CD14-positive monocyte (primary cell): Measurements from ENCODE around the gene RNF217. TPM values are rescaled to one million over a fixed set of nuclear protein-coding genes. Genes with fewer than 3 reads are reported as not detected.

Experiments
- DNase-seq, 3 donors: peaks; one replicate each; pipeline ENCODE4 v3.0.0-alpha.2; 2011 to 2022
- H2AFZ ChIP-seq: 2 replicates; pipeline ENCODE4 v1.6.0; 2012; ENCODE audit warnings: mild to moderate bottlenecking, low read depth, low read length, inconsistent platforms; ENCODE audit not compliant: insufficient read depth, poor library complexity, severe bottlenecking
- H3K27ac ChIP-seq, 2 donors: 1 replicate in 1 of 2; 2 replicates in 1 of 2; pipeline ENCODE4 v1.5.1; 2012 to 2013; ENCODE audit warnings: low read length in 2 of 2, control low read depth in 1 of 2, inconsistent platforms in 1 of 2, low read depth in 1 of 2, mild to moderate bottlenecking in 1 of 2
- H3K27me3 ChIP-seq, 2 donors: one replicate each; pipeline versions ENCODE4 v1.6.0 to v1.6.1; 2011 to 2013; ENCODE audit warnings: low read length in 2 of 2; ENCODE audit not compliant: control insufficient read depth in 2 of 2, insufficient read depth in 2 of 2
- H3K36me3 ChIP-seq, 2 donors: replicated peaks in 1 of 2; 1 replicate in 1 of 2; 2 replicates in 1 of 2; pipeline versions ENCODE4 v1.5.1 to v1.6.1; 2012 to 2013; ENCODE audit warnings: low read length in 2 of 2, control low read depth in 1 of 2, inconsistent platforms in 1 of 2, mild to moderate bottlenecking in 1 of 2; ENCODE audit not compliant: insufficient read depth in 2 of 2, control insufficient read depth in 1 of 2
- H3K4me1 ChIP-seq, 2 donors: 1 replicate in 1 of 2; 2 replicates in 1 of 2; pipeline versions ENCODE4 v1.5.1 to v1.6.1; 2012 to 2013; ENCODE audit warnings: low read length in 2 of 2, control low read depth in 1 of 2, inconsistent platforms in 1 of 2, mild to moderate bottlenecking in 1 of 2, moderate library complexity in 1 of 2; ENCODE audit not compliant: insufficient read depth in 2 of 2, control insufficient read depth in 1 of 2
- H3K4me2 ChIP-seq: replicated peaks from 2 replicates; pipeline ENCODE3; 2012; ENCODE audit warnings: low read length, moderate library complexity, mild to moderate bottlenecking; ENCODE audit not compliant: poor library complexity, severe bottlenecking; ENCODE audit errors: extremely low read depth
- H3K4me3 ChIP-seq, 3 experiments: fragments of 200-600 bp in 1 of 3; sonication (generic) in 1 of 3; replicated peaks in 1 of 3; 1 replicate in 2 of 3; 2 replicates in 1 of 3; pipeline ENCODE4 v1.5.1; 2011 to 2013; ENCODE audit warnings: low read length in 3 of 3, mild to moderate bottlenecking in 3 of 3, control low read depth in 2 of 3, low read depth in 2 of 3, inconsistent platforms in 1 of 3, moderate library complexity in 1 of 3
- H3K79me2 ChIP-seq: 2 replicates; pipeline ENCODE4 v1.6.0; 2012; ENCODE audit warnings: mild to moderate bottlenecking, control low read depth, inconsistent platforms, low read length, moderate library complexity; ENCODE audit not compliant: insufficient read depth
- H3K9ac ChIP-seq: 2 replicates; pipeline ENCODE4 v1.6.0; 2017; ENCODE audit warnings: low read length, mild to moderate bottlenecking; ENCODE audit not compliant: insufficient read depth, poor library complexity, severe bottlenecking
- H3K9me3 ChIP-seq, 2 donors: replicated peaks in 1 of 2; 1 replicate in 1 of 2; 2 replicates in 1 of 2; pipeline versions ENCODE4 v1.5.1 to v1.6.1; 2012 to 2013; ENCODE audit warnings: low read length in 2 of 2, control low read depth in 1 of 2; ENCODE audit not compliant: control insufficient read depth in 1 of 2, insufficient read depth in 1 of 2
- H4K20me1 ChIP-seq: 2 replicates; pipeline ENCODE4 v1.6.0; 2012; ENCODE audit warnings: mild to moderate bottlenecking, low read length, control low read depth, moderate library complexity; ENCODE audit not compliant: insufficient read depth
- H3K27ac Mint-ChIP-seq, 7 donors: one replicate each; pipeline ENCODE4 v1.8.0; 2020; ENCODE audit warnings: mild to moderate bottlenecking in 7 of 7, mixed read lengths in 7 of 7, moderate library complexity in 6 of 7, inconsistent platforms in 2 of 7
- H3K27me3 Mint-ChIP-seq, 3 donors: one replicate each; pipeline ENCODE4 v1.8.0; 2021 to 2022; ENCODE audit warnings: low read depth in 3 of 3, mild to moderate bottlenecking in 3 of 3, mixed read lengths in 3 of 3, moderate library complexity in 3 of 3, inconsistent platforms in 1 of 3
- H3K36me3 Mint-ChIP-seq, 2 donors: one replicate each; pipeline ENCODE4 v1.8.0; 2020; ENCODE audit warnings: mixed read lengths in 2 of 2, inconsistent platforms in 1 of 2, mild to moderate bottlenecking in 1 of 2
- H3K4me1 Mint-ChIP-seq: one replicate; pipeline ENCODE4 v1.8.0; 2020; ENCODE audit warnings: mild to moderate bottlenecking, mixed read lengths
- H3K4me3 Mint-ChIP-seq, 2 donors: one replicate each; pipeline ENCODE4 v1.8.0; 2020; ENCODE audit warnings: mild to moderate bottlenecking in 2 of 2, mixed read lengths in 2 of 2, moderate library complexity in 1 of 2
- H3K9me3 Mint-ChIP-seq, 7 donors: one replicate each; pipeline ENCODE4 v1.8.0; 2020 to 2022; ENCODE audit warnings: mixed read lengths in 7 of 7, mild to moderate bottlenecking in 6 of 7, moderate library complexity in 6 of 7, inconsistent platforms in 2 of 7
- WGBS: methylation state at CpG from one replicate; pipeline ENCODE4 v1.1.5; 2013; ENCODE audit warnings: missing lambda C conversion rate; ENCODE audit not compliant: insufficient coverage; 5-methylcytosine and 5-hydroxymethylcytosine counted together
- intact Hi-C, 2 donors: fragments of 100-400 bp; cut with micrococcal nuclease; formaldehyde crosslinking; loops; one replicate each; pipeline versions ENCODE4 v1.15.0 to v1.15.1; 2023
- polyA plus RNA-seq, 3 donors: library from polyadenylated mRNA; depleted of rRNA in 1 of 3; unstranded in 2 of 3; stranded (reverse) in 1 of 3; fragments of 300-500 nt in 2 of 3; fragments of >200 nt in 1 of 3; fragmentation: Illumina TruSeq in 2 of 3; gene quantifications; 1 replicate in 2 of 3; 2 replicates in 1 of 3; pipeline ENCODE4 v1.2.3, GENCODE V29; 2012 to 2021
- TF ChIP-seq, protein P1 (sequence below): fragments of 200-600 bp; IDR thresholded peaks from one replicate; pipeline ENCODE4 v1.8.0; 2022; ENCODE audit warnings: antibody characterized with exemption, mild to moderate bottlenecking

Gene RNF217
- polyA plus RNA-seq, 3 donors = 2.2 to 11.6 (median 3.3) TPM

- Mint-ChIP-seq H3K36me3 (peaks cover 15 to 17% of the 10 kb centered on the region in 2 donors), H3K4me3 (no peak overlapping the region), H3K27ac (no peak overlapping the region), H3K4me1 (peaks cover 7% of the 10 kb centered on the region), H3K9me3 (no peaks in the 10 kb centered on the region), H3K27me3 (no peaks in the 10 kb centered on the region)
- no peaks in the 10 kb centered on the region for H3K4me1 ChIP-seq
- H3K36me3 ChIP-seq = peaks cover 0 to 2% of the 10 kb centered on the region in 2 donors
- H3K9me3 ChIP-seq = no peaks in the 10 kb centered on the region
- H3K4me3 ChIP-seq = no peak overlapping the region
- no peak overlapping the region for H3K4me2 ChIP-seq
- no peak for DNase-seq
- no peak overlapping the region for H2AFZ ChIP-seq
- no peaks in the 10 kb centered on the region for H3K27me3 ChIP-seq
- intact Hi-C loops = no loop called here
- H3K27ac ChIP-seq = no peak overlapping the region
- H3K9ac ChIP-seq = no peak overlapping the region
- TF ChIP-seq, protein P1, sequence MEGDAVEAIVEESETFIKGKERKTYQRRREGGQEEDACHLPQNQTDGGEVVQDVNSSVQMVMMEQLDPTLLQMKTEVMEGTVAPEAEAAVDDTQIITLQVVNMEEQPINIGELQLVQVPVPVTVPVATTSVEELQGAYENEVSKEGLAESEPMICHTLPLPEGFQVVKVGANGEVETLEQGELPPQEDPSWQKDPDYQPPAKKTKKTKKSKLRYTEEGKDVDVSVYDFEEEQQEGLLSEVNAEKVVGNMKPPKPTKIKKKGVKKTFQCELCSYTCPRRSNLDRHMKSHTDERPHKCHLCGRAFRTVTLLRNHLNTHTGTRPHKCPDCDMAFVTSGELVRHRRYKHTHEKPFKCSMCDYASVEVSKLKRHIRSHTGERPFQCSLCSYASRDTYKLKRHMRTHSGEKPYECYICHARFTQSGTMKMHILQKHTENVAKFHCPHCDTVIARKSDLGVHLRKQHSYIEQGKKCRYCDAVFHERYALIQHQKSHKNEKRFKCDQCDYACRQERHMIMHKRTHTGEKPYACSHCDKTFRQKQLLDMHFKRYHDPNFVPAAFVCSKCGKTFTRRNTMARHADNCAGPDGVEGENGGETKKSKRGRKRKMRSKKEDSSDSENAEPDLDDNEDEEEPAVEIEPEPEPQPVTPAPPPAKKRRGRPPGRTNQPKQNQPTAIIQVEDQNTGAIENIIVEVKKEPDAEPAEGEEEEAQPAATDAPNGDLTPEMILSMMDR = no peak
- H4K20me1 ChIP-seq = no peaks in the 10 kb centered on the region
- peaks cover 10% of the 10 kb centered on the region for H3K79me2 ChIP-seq
Measured at GRCh38 chr6:124995131-124995530, 32.9 kb downstream of the RNF217 start.

DNA sequence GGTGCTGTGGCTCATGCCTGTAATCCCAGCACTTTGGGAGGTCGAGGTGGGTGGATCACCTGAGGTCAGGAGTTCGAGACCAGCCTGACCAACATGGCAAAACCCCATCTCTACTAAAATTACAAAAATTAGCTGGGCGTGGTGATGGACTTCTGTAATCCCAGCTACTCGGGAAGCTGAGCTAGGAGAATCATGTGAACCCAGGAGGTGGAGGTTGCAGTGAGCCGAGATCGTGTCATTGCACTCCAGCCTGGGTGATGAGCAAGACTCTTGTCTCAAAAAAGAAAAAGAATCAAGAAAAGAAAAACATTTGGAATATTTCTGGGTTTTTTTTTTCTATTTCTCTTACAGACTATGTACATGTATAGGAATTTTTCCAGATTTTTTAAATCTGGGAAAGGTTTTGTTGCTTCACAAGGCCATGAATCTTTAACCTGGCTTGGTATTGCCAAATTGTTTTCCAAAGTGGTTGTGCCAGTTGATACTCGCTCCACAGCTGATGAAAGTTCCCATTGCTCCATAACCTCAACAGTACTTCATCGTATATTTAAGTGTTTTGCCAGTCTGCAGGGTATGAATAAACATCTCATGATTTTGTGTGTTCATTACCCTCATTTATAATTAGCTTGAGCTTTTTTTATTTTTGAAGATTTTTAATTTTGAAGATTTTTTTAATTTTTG, 33.5 kb downstream of the RNF217 start:
- Histone ChIP-seq H3K4me1 (no peaks in the 10 kb centered on the region), H4K20me1 (no peaks in the 10 kb centered on the region), H3K79me2 (peaks cover 10% of the 10 kb centered on the region), H2AFZ (no peak overlapping the region), H3K9ac (no peak overlapping the region), H3K4me2 (no peak overlapping the region), H3K9me3 (no peaks in the 10 kb centered on the region), H3K27ac (no peak overlapping the region), H3K4me3 (no peak overlapping the region), H3K27me3 (no peaks in the 10 kb centered on the region), H3K36me3 (peaks cover 0 to 2% of the 10 kb centered on the region in 2 donors)
- H3K27ac Mint-ChIP-seq = no peak overlapping the region
- DNase-seq = no peak
- H3K36me3 Mint-ChIP-seq = peaks cover 13 to 15% of the 10 kb centered on the region in 2 donors
- WGBS = 90% methylated on average over 2 of the region's 8 CpGs
- peaks cover 7% of the 10 kb centered on the region for H3K4me1 Mint-ChIP-seq
- TF ChIP-seq, protein P1 = no peak
- intact Hi-C loops = no loop called here
- H3K27me3 Mint-ChIP-seq = no peaks in the 10 kb centered on the region
- H3K4me3 Mint-ChIP-seq = no peak overlapping the region
- no peaks in the 10 kb centered on the region for H3K9me3 Mint-ChIP-seq
